Occipital lobe (tissue), 2 donors: ENCODE measurements around the gene P4HA1. TPM values are rescaled to one million over a fixed set of nuclear protein-coding genes. Genes with fewer than 3 reads are reported as not detected.
"Not testable (repeated sequence)": the region's sequence is repeated elsewhere in the genome, so short reads cannot be mapped to it uniquely, and the experiment has no call there.

Experiments
- DNase-seq: peaks from one replicate; lab custom pipeline; 2025; lab: John Stamatoyannopoulos, UW
- total RNA-seq: library from RNA; depleted of rRNA; stranded (reverse); fragments of >200 nt; gene quantifications from one replicate; pipeline ENCODE4 v1.2.3, GENCODE V29; 2014

The P4HA1 gene
- total RNA-seq: 41.3 TPM

DNA sequence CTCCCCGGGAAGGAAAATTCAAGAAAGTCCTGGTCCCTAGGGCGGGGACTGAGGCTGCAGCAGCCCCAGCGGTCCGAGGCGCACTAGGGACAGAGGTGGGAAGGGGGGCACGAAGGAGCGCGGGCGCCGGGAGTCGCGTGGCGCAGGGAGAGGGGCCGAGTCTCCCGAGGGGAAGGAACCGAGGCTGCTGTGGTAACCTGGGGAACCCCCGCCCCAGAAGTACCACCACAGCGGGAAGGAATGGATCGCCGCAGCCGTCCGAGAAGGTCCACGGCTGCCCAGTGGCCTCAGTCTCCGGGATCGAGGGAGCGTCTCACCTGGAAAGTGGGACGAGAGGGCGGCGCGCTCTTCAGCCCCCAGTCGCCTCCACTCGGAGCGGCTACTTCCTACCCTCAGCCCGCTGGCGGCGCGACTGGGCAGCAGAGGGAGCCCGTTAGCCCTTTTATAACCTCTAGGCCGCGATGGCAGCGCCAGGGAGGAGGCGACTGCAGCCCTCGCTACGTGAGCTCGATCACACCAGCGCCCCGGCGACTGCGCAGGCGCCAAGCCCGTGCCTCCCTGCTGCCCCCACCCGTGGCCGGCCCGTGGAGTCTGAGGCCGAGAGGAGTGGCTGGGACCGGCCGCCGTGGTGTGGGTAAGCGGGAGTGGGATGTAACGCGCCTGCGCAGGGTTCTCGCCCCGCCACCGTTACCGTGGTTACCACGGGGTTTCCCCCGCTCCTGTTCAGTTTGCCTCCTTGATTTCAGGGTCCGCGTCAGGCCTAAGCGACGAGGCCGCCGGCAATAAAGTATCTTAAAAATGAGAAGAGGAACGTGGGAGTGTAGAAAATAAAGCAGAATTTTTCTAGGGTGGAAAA lies at the start of gene P4HA1:
Gene P4HA1 (minus strand): TSS at position 418 of the 856 bp plus-strand sequence. CDS start 21,983 bp downstream, outside the sequence.
- DNase-seq: peak; percentile 99

GRCh38 chr10:73141603-73142002 lies 44.9 kb upstream of the P4HA1 start:
- no peak for DNase-seq

DNA sequence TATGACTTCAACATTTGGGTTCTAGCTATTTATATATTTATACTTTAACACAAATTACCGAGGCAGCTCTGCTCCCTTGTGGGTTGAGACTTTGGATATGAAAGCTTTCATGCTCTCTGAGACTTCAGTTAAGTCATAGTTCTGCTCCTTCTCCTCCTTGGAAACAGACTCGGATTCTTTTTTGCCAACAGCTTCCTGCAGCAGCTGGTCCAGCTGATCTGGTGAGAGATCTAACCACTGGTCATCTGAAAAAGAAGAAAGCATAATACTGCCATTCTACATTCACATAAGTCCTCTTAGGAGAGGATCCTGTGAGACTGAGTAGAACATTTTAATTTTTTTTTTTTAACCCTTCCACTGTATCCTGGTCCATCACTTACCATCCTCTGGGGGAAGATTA lies 42.6 kb upstream of the P4HA1 start:
- no peak for DNase-seq

- no peak for DNase-seq
These were observed 40.0 kb upstream of the P4HA1 start for GRCh38 chr10:73136627-73137026.

DNA sequence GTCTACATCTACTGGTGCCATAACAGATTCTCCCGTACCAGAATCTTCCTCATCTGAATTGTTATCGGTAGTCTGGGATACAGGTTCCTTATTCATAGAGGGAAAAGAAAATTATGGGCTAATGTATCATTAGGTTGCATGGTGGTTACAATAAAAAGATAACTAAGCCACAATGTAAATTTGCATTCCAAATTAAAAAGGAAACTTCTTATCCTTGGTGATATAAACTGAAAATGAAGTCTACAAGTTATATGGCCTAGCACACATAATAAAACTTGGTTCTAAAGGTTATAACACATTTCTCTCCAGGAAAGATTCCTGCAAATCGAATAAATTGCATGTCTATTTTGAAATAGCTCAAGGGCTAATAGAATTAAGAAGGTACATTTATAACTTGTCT lies 38.1 kb upstream of the P4HA1 start:
- no peak for DNase-seq

DNA sequence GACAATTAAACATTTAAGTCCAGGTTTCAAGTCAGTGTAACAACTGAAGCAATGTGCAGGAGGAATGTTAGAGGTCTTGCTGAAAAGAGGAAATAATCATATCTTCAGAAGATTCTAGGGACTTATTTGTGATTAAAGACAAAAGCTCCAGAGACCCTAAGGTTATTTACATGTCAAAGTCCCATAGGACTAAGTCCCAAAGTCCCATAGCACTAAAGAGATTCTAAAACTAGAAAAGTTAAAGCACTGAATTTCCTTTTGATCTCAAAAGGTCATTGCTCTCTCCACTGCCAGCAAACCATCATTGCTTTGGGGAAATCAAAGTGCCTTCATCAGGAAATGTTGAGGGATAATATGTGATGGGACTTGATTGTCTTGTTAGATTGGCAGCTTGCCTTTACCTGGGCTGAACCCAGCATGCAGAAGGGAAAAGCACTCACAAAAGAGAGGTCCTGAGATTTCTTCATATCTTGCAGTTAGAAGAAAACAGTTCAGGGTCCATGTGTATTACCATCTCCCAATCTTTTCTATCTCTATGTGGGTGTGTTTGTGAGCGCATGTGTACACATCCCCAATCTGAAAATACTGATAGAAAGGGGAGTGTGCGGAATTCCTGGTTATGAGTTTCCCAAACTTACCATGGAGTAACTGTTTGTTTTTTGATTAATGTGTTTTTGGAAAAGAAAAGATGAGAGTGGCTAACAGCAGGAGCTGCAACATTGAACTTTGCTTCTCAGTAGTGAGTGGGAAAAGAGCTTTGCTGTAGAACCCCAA lies 35.4 kb upstream of the P4HA1 start:
- DNase-seq: no peak

GRCh38 chr10:73131301-73131700 lies 34.6 kb upstream of the P4HA1 start:
- no peak for DNase-seq

- no peak for DNase-seq
These were observed 29.7 kb upstream of the P4HA1 start for GRCh38 chr10:73126343-73126742.

- no peak for DNase-seq
These were observed 23.3 kb upstream of the P4HA1 start for GRCh38 chr10:73119952-73120351.

- no peak for DNase-seq
These were observed 22.8 kb upstream of the P4HA1 start for GRCh38 chr10:73119457-73119856.

- no peak for DNase-seq
These were observed 21.5 kb upstream of the P4HA1 start for GRCh38 chr10:73117976-73118743.

- DNase-seq: no peak
These were observed 19.4 kb upstream of the P4HA1 start for GRCh38 chr10:73116017-73116416.

- no peak for DNase-seq
These were observed 16.9 kb upstream of the P4HA1 start for GRCh38 chr10:73113551-73113950.

DNA sequence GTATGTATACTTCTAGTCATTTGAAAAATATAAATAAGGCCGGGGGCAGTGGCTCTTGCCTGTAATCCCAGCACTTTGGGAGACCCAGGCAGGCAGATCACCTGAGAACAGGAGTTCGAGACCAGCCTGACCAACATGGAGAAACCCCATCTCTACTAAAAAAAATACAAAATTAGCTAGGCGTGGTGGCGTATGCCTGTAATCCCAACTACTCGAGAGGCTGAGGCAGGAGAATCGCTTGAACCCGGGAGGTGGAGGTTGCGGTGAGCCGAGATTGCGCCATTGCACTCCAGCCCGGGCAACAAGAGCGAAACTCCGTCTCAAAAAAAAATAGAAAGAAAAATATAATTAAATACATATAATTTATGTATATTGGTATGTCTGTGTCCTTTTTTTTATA lies 15.4 kb upstream of the P4HA1 start:
- DNase-seq: not testable (repeated sequence)

DNA sequence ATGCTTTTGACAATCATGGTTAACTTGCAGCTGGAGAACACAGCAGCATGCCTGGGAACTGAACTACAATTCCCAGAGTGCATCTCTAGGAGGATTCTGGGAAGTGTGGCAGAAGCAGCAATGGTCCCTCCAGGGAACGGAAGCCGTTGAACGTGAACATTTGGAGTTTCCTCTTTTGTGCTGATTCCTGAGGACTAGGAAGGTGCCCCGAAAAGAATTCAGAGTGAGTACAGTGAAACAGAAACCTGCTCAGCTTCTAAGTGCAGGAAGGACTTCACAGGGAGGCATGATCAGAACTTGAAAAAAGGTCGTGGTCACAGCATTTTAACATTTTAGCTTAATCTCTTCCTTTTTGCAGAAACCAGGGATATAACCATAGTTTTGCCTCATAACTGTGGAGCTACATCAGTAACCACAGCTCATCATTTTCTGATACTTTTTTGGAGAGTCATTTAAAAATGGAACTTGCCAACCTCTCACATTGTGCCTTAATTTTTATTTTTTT lies 13.7 kb upstream of the P4HA1 start, which contains the start of gene NUDT13:
Gene NUDT13 (plus strand): TSS at position 111 of the 505 bp plus-strand sequence. CDS start 3,911 bp downstream, outside the sequence.
- peak; percentile 75 for DNase-seq

- not testable (repeated sequence) for DNase-seq
These were observed 12.6 kb upstream of the P4HA1 start for GRCh38 chr10:73109248-73109652.

GRCh38 chr10:73106301-73106700 lies 9.6 kb upstream of the P4HA1 start:
- DNase-seq: no peak

DNA sequence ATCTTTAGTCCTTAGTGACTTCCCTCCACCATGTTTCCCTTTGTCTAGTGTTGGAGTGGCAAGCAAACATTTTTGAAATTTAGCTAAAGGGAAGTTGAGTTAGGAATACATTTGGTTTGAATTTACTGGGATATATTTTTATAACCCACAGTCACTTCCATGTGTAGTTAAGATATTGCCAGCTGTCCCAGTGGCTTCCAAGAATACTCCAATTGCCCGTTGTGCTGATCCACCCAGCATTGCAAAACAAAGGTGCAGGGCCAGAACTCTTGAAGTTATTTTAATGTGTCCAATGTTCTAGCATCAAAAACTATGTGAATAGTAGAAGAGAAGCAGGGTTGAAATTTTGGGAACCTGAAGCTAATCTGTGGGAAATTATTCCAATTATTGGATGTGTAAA lies 2.5 kb upstream of the P4HA1 start:
- DNase-seq: no peak

- DNase-seq: no peak
These were observed 622 bp upstream of the P4HA1 start for GRCh38 chr10:73097305-73097670.

GRCh38 chr10:73096041-73096448 lies 621 bp downstream of the P4HA1 start:
- peak; percentile 56 for DNase-seq

GRCh38 chr10:73095481-73096021 lies 1.1 kb downstream of the P4HA1 start:
- DNase-seq: no peak
